ENCODE measurements around the gene SNX22.

- TF ChIP-seq CTCF (tag by site-specific recombination; IDR thresholded peaks at IDR 0.05): no peak
- no peak for TF ChIP-seq KLF8 (tag by site-specific recombination; IDR thresholded peaks at IDR 0.05)
- TF ChIP-seq ZNF335 (tag by site-specific recombination; conservative IDR thresholded peaks at IDR 0.05): no peak
- TF ChIP-seq ATF2 (tag by site-specific recombination; IDR thresholded peaks at IDR 0.05; ENCODE audit: low read depth): no peak
Measured at GRCh38 chr15:64127521-64128270, 23.8 kb upstream of the SNX22 start.
